Spleen (tissue), 11 donors: Measurements from ENCODE around the gene VAC14. TPM values are rescaled to one million over a fixed set of nuclear protein-coding genes. Genes with fewer than 3 reads are reported as not detected.

ENCODE experiments used
- DNase-seq: peaks from one replicate; pipeline ENCODE4 v3.0.0-alpha.2; 2020
- H3K27ac ChIP-seq, 8 donors: fragments of 200-600 bp; sonication (generic) in 7 of 8; 1 replicate in 4 of 8; 2 replicates in 4 of 8; pipeline versions ENCODE4 v1.5.0 to v1.8.0; 2016 to 2021; ENCODE audit warnings: inconsistent platforms in 4 of 8, mild to moderate bottlenecking in 4 of 8, moderate library complexity in 1 of 8
- H3K27me3 ChIP-seq, 7 donors: fragments of 200-600 bp; sonication (generic) in 6 of 7; replicated peaks in 1 of 7; 1 replicate in 4 of 7; 2 replicates in 3 of 7; pipeline versions ENCODE4 v1.5.0 to v1.8.0; 2016 to 2021; ENCODE audit warnings: inconsistent platforms in 3 of 7, mild to moderate bottlenecking in 1 of 7
- H3K36me3 ChIP-seq, 6 donors: fragments of 200-600 bp; sonication (generic) in 5 of 6; 1 replicate in 4 of 6; 2 replicates in 2 of 6; pipeline versions ENCODE4 v1.5.0 to v1.8.0; 2016 to 2021; ENCODE audit warnings: inconsistent platforms in 2 of 6
- H3K4me1 ChIP-seq, 6 donors: fragments of 200-600 bp; sonication (generic) in 5 of 6; 1 replicate in 3 of 6; 2 replicates in 3 of 6; pipeline versions ENCODE4 v1.5.0 to v1.8.0; 2016 to 2021; ENCODE audit warnings: inconsistent platforms in 3 of 6
- H3K4me3 ChIP-seq, 8 donors: fragments of 200-600 bp; sonication (generic) in 7 of 8; 1 replicate in 4 of 8; 2 replicates in 4 of 8; pipeline versions ENCODE4 v1.5.0 to v1.8.0; 2016 to 2021; ENCODE audit warnings: inconsistent platforms in 4 of 8, mild to moderate bottlenecking in 4 of 8, moderate library complexity in 2 of 8
- H3K9me3 ChIP-seq, 8 donors: fragments of 200-600 bp; sonication (generic) in 7 of 8; 1 replicate in 4 of 8; 2 replicates in 4 of 8; pipeline versions ENCODE4 v1.5.0 to v1.8.0; 2016 to 2021; ENCODE audit warnings: inconsistent platforms in 4 of 8
- CTCF ChIP-seq, 11 experiments: fragments of 200-600 bp in 7 of 11; fragments of 450-650 bp in 4 of 11; sonication (generic) in 4 of 11; IDR thresholded peaks in 8 of 11; conservative IDR thresholded peaks in 3 of 11; 1 replicate in 7 of 11; 2 replicates in 4 of 11; pipeline versions ENCODE4 v1.4.0 to v1.8.0; 2016 to 2021; ENCODE audit warnings: antibody characterized with exemption in 11 of 11, inconsistent platforms in 4 of 11, mild to moderate bottlenecking in 1 of 11
- POLR2A ChIP-seq, 3 donors: fragments of 450-650 bp; IDR thresholded peaks; one replicate each; pipeline ENCODE4 v1.5.1; 2017; ENCODE audit warnings: antibody characterized with exemption in 3 of 3, mild to moderate bottlenecking in 1 of 3
- POLR2AphosphoS5 ChIP-seq, 3 donors: sonication (generic); formaldehyde crosslinking; IDR thresholded peaks; one replicate each; pipeline ENCODE4 v1.5.1; 2017; ENCODE audit warnings: antibody characterized with exemption in 3 of 3
- WGBS, 5 donors: extraction: QIAGEN DNeasy Blood & Tissue Kit in 3 of 5; methylation state at CpG; one replicate each; pipeline versions ENCODE4 v1.1.5 to v1.1.7; 2013 to 2018; 5-methylcytosine and 5-hydroxymethylcytosine counted together
- intact Hi-C: fragments of 100-400 bp; cut with DNase I; formaldehyde crosslinking; loops from one replicate; pipeline ENCODE4 v1.15.0; 2023; ENCODE audit warnings: low total_unique reads
- polyA plus RNA-seq, 3 donors: library from polyadenylated mRNA; stranded (reverse); fragments of 200-250 nt; gene quantifications; one replicate each; pipeline ENCODE4 v1.2.1, GENCODE V29; 2013
- total RNA-seq, 7 donors: library from RNA; depleted of rRNA in 3 of 7; stranded (reverse); fragments of >200 nt in 3 of 7; fragmentation: NEBNext Ultra II Directional in 4 of 7; extraction: Animal tissue kit (Norgen Biotek cat#: 25700) in 4 of 7; gene quantifications; one replicate each; pipeline versions ENCODE4 v1.1.0 to v1.2.1, GENCODE V29; 2016 to 2021
- donor health status: healthy with polysubstance abuse.
- donor health status: DM: no; HTN: no; CAD: no; lungs with moderate emphysema.
- donor health status: DM: no; HTN: no; CAD: no.
- donor health status: Bipolar disorder and iron deficiency.
- donor health status: healthy.
- donor health status: DM: no; HTN: no; CAD: no.
- donor health status: DM: yes; HTN: yes; CAD: no.

The VAC14 gene
- total and polyA plus RNA-seq, 10 donors, result 29.1 to 70.0 (median 48.1) TPM

DNA sequence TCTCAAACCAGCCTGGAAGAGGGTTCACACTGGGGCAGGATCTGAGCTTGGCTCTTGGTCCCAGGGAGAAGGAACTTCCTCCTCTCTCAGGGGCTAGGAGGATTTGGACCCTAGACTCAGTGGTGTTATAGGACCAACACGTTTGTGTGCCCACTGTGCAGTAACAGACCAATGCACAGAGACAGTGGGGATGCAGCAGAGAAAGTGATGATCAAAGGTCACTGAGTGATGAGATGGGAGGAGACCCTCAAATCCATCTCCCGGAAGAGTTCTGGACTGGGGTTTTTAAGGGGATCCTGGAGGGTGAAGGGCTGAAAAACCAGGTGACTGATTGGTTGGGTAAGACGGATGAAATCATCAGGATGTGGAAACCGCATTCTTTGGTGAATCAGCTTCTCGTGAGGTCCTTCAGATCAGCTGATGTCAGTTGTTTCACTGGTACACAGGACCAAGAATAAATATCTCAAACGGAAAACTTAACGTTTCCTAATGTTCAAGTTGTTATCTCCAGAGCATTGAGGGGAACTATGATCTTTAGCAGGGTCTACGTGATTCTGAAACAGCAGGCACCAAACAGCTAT, 3.3 kb upstream of the VAC14 start:
- Histone ChIP-seq H3K9me3 (peaks cover 0 to 10% (median 7%) of the 10 kb centered on the region in 8 donors), H3K4me3 (no peak overlapping the region), H3K27ac (no peak overlapping the region), H3K4me1 (peaks cover 7 to 22% (median 18%) of the 10 kb centered on the region in 6 donors), H3K36me3 (peaks cover 0 to 2% (median 0%) of the 10 kb centered on the region in 6 donors), H3K27me3 (peaks cover 0 to 25% (median 0%) of the 10 kb centered on the region in 7 donors)
- intact Hi-C loops, result no loop called here
- no peak for TF ChIP-seq POLR2AphosphoS5 (IDR thresholded peaks at IDR 0.05)
- 57 to 64% (median 60%) methylated on average over 8 of the region's 8 CpGs for WGBS, 5 donors
- DNase-seq, result no peak

- intact Hi-C loops, result no loop called here
- TF ChIP-seq POLR2A (IDR thresholded peaks at IDR 0.05) (no peak), POLR2AphosphoS5 (IDR thresholded peaks at IDR 0.05) (no peak), CTCF (IDR thresholded peaks at IDR 0.05 in 8 of 11, conservative IDR thresholded peaks at IDR 0.05 in 3 of 11) (no peak)
Observed at GRCh38 chr16:70803319-70803718, 2.4 kb upstream of the VAC14 start.

DNA sequence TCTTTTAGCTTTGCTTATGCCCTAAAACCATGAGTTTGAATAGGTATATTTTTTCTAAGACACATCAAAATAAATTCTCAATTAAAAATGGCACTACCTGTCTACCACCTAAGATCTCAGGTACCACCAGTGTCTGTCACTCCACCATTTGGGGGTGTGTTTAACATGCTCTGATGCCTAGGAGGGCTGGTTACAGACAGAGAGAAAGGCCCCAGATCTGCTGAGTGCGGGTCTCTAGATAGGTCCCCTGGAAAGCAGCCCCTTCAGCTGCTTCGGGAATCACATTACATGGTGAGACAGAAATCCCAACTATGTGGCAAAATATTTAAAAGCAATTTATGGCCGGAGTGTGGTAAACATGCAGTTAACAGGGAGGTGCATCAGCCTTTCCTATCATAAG, 653 bp upstream of the VAC14 start:
- intact Hi-C loops, result no loop called here
- H3K4me3 ChIP-seq, result peak overlapping the region in 3 of 8 donors; percentile 77 to 88 (median 81)
- H3K36me3 ChIP-seq, result peaks cover 0 to 26% (median 6%) of the 10 kb centered on the region in 6 donors
- H3K9me3 ChIP-seq, result peaks cover 0 to 10% (median 7%) of the 10 kb centered on the region in 8 donors
- H3K27ac ChIP-seq, result peak overlapping the region in 1 of 8 donors; percentile 88
- TF ChIP-seq CTCF (IDR thresholded peaks at IDR 0.05 in 8 of 11, conservative IDR thresholded peaks at IDR 0.05 in 3 of 11) (no peak), POLR2A (IDR thresholded peaks at IDR 0.05) (no peak), POLR2AphosphoS5 (IDR thresholded peaks at IDR 0.05) (no peak)
- H3K27me3 ChIP-seq, result no peaks in the 10 kb centered on the region
- DNase-seq, result no peak
- H3K4me1 ChIP-seq, result peaks cover 7 to 45% (median 31%) of the 10 kb centered on the region in 6 donors
- 77 to 88% (median 86%) methylated on average over 3 of the region's 3 CpGs for WGBS, 5 donors

More at GRCh38 chr16:70803319-70803718, 2.4 kb upstream of the VAC14 start:
- Histone ChIP-seq H3K4me3 (no peak overlapping the region), H3K27ac (no peak overlapping the region), H3K9me3 (peaks cover 0 to 10% (median 7%) of the 10 kb centered on the region in 8 donors), H3K4me1 (peaks cover 7 to 30% (median 27%) of the 10 kb centered on the region in 6 donors), H3K27me3 (peaks cover 0 to 15% (median 0%) of the 10 kb centered on the region in 7 donors), H3K36me3 (peaks cover 0 to 11% (median 5%) of the 10 kb centered on the region in 6 donors)
- no peak for DNase-seq

GRCh38 chr16:70800311-70800710, 647 bp downstream of the VAC14 start:
- Histone ChIP-seq H3K27ac (peak overlapping the region in 7 of 8 donors; percentile 61 to 88 (median 79)), H3K36me3 (peaks cover 0 to 26% (median 6%) of the 10 kb centered on the region in 6 donors), H3K9me3 (peaks cover 0 to 10% (median 7%) of the 10 kb centered on the region in 8 donors), H3K4me1 (peaks cover 7 to 58% (median 33%) of the 10 kb centered on the region in 6 donors), H3K27me3 (no peaks in the 10 kb centered on the region), H3K4me3 (peak overlapping the region; percentile 77 to 92 (median 88))
- TF ChIP-seq POLR2AphosphoS5 (IDR thresholded peaks at IDR 0.05) (no peak), POLR2A (IDR thresholded peaks at IDR 0.05) (no peak), CTCF (IDR thresholded peaks at IDR 0.05 in 8 of 11, conservative IDR thresholded peaks at IDR 0.05 in 3 of 11) (no peak)
- WGBS, 5 donors, result 14 to 16% (median 16%) methylated on average over 7 of the region's 7 CpGs
- no peak for DNase-seq
- intact Hi-C loops, result no loop called here
